GM18499 (cell line): ENCODE data around the gene IL17RC.
"Not testable (repeated sequence)": the region's sequence is repeated elsewhere in the genome, so short reads cannot be mapped to it uniquely, and the experiment has no call there.

Experiments
- ATAC-seq: cut with Tn5 transposase; IDR thresholded peaks from one replicate; pipeline ENCODE4 v1.9.1; 2021; ENCODE audit warnings: moderate number of reproducible peaks; ENCODE audit not compliant: insufficient read depth, unreplicated experiment

Gene IL17RC, protein sequence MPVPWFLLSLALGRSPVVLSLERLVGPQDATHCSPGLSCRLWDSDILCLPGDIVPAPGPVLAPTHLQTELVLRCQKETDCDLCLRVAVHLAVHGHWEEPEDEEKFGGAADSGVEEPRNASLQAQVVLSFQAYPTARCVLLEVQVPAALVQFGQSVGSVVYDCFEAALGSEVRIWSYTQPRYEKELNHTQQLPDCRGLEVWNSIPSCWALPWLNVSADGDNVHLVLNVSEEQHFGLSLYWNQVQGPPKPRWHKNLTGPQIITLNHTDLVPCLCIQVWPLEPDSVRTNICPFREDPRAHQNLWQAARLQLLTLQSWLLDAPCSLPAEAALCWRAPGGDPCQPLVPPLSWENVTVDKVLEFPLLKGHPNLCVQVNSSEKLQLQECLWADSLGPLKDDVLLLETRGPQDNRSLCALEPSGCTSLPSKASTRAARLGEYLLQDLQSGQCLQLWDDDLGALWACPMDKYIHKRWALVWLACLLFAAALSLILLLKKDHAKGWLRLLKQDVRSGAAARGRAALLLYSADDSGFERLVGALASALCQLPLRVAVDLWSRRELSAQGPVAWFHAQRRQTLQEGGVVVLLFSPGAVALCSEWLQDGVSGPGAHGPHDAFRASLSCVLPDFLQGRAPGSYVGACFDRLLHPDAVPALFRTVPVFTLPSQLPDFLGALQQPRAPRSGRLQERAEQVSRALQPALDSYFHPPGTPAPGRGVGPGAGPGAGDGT

GRCh38 chr3:9916734-9917680 lies at the start of gene IL17RC:
TSS of gene IL17RC (plus strand) at chr3:9917098. CDS start at chr3:9917316, 218 bp downstream.
- ATAC-seq, result no peak

DNA sequence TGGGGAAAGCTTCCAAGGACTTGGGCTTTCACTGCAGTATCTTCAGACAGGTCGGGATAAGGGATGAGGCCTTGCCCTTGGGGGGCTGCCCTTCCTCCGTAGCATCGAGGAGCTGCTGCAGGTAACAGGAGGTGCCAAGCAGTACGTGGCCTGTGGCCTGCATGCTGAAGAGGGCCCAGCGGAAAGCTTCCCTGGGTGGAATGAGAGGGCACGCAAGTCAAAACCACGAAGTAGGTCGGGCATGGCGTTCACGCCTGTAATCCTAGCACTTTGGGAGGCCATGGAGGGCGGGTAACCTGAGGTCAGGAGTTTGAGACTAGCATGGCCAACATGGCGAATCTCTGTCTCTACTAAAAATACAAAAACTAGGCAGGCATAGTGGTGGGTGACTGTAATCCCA lies 49.8 kb upstream of the IL17RC start:
- no peak for ATAC-seq

DNA sequence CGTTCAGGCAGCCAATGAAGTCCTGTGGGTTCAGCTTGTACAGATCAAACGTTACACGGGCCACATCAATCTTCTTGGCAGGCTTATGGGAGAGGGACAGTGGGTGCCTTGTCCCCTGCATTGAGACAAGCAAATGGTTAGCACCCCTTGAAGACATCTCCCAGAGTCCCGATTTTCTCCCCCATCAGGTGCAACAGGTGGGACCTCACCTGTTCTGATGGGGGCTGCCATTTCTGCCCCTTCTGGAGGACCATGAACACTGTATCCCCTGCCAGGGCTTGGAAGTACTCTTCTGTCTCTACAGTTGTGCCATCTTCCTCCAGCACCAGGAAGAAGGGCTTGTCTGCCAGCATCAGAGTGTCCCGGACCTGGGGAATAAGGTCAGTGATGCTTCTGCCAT lies 46.9 kb upstream of the IL17RC start:
- ATAC-seq, result no peak

DNA sequence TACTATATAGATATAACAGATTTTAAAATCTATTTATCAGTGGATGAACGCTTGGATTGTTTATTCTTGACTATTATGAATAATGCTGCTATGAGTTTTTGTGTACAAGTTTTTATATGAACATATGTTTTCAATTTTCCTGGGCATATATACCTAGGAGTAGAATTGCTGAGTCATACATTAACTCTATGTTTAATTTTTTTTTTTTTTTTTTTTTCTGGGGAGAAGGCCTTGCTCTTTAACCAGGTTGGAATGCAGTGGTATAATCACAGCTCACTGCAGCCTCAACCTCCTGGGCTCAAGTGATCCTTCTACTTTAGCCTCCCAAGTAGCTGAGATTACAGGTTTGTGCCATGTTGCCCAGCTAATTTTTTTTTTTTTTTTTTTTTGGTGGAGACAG lies 45.9 kb upstream of the IL17RC start:
- ATAC-seq, result no peak

DNA sequence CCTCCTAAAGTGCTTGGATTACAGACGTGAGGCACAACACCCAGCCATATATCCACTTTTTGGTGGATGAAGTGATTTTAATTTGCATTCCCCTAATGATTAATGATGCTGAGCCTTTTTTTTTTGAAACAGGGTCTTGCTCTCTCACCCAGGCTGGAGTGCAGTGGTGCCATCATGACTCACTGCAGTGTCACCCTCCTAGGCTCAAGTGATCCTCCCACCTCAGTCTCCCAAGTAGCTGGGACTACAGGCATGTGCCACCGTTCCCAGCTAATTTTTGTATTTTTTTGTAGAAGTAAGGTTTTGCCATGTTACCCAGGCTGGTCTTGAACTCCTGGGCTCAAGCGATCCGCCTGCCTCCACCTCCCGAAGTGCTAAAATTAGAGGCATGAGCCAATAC lies 44.8 kb upstream of the IL17RC start:
- ATAC-seq, result not testable (repeated sequence)

- no peak for ATAC-seq
Observed at GRCh38 chr3:9875448-9875847, 41.5 kb upstream of the IL17RC start.

- ATAC-seq, result not testable (repeated sequence)
Observed at GRCh38 chr3:9876255-9876654, 40.6 kb upstream of the IL17RC start.

GRCh38 chr3:9876991-9877390 lies 39.9 kb upstream of the IL17RC start:
- ATAC-seq, result no peak

- no peak for ATAC-seq
Observed at GRCh38 chr3:9878700-9879099, 38.2 kb upstream of the IL17RC start.

DNA sequence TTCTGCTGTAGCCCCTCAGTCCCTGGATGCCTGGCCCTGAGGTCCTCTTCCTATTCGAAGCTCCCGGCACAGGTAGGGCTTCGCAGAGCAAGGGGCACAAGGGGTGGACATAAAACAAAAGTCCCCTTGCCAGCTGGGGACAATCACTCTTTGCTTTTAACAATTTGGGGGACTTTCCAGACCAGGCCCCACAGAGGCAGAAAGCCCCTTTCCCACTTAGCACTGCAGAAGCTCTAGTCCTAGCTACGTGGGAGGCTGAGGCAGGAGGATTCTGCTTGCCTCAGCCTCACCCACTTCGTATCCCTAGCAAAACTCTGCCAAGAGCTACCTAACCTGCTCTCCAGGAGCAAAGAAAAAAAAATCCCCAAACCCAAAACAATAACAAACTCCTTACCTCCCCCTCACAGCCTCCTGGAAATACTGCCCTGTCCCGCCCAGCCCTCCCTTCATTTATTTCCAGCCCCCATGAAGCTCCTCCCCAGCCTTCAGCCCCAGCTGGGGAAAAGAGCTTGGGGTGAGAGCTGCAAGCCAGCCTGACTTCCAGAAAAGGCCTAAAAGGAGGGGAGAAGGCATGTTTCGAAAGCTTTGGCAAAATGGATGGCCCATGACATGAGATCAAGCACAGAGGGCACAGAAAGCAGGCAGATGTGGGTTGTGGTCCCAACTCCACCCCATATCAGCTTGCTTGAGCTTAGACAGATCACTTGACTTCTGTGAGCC lies 36.9 kb upstream of the IL17RC start, which contains the start of gene CIDEC:
Gene CIDEC, minus strand, starts transcription at position 424 of the 720 bp plus-strand sequence. CDS start 1,767 bp downstream, outside the sequence.
- ATAC-seq, result no peak

- no peak for ATAC-seq
Observed at GRCh38 chr3:9881441-9881840, 35.5 kb upstream of the IL17RC start.

DNA sequence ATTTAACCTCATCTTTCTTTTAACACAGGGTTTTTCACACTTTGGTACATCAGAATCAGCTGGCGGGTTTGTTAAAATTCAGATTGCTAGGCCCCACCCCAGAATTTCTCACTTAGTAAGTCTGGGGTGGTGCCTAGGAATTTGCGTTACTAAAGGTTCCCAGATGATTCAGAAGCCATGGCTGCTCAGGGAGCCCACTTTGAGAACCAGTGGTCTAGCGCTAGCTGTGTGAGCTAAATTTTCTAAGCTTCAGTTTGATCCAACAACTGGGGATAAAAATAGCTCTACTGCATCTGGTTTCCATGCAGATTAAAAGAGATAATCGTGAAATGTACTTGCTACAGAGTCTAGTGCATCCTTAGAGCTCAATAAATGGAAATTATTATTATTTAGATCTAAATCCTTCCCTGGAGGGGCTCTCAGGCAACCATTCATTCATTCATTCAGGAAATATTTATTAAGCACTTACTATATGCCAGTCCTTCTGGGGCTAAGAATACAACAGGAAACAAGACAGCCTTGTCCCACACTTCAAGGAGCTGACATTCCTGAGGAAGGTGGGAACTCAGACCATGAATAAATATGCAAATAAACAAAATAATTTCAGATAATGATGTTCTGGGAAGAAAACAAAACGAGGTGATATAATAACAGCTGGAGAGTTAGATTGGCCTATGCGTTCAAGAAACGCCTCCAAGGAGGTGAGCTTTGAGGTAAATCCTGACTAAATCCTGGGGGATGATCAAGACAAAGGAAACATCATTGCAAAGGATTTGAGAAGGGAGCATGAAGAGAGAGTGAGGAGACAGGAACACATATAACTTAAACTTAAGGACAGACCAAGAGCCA lies 33.0 kb upstream of the IL17RC start:
- no peak for ATAC-seq

DNA sequence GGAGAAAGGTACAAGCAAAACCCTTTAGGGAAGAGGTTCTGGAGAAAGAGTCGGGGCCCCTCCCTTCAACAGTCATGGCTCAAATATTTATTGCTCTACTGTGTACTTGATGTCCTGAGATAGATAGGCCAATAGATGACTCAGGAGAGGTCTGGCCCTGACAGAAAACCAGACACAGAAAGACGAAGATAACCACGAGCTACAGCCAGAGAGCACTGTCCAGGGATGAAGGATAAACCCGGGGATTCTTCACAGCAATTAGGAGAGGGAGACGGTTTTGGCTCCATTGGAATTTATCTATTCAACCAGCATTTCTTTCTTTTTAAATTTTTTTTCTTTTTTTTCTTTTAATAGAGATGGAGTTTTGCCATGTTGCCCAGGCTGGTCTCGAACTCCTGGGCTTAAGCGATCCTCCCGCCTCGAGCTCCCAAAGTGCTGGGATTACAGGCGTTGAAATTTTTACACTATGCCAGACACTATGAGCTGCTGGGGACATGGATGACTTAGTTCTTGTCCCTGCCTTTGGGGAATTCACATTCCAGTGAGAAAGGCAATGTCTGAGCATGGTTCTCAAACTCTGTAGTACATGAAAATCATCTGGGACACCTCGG lies 32.2 kb upstream of the IL17RC start:
- no peak for ATAC-seq

GRCh38 chr3:9886328-9886727 lies 30.6 kb upstream of the IL17RC start:
- ATAC-seq, result no peak

DNA sequence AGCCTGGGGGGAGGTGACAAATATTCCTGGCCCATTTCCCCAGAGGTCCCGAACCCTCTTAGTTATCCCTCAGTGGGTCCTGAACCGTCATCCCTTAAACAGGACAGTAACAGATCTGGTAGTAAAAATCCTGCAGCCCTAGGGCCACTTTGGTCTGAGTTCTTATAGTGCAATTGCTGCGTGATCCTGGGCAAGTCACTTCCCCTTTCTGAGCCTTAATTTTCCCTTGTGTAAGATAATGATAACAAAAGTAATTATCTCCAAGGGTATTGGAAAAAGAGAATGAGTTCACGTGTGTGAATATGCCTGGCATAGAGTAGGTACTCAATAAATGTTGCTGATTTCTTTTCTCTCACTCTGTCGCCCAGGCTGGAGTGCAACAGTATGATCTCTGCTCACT lies 29.4 kb upstream of the IL17RC start:
- ATAC-seq, result no peak

- ATAC-seq, result no peak
Observed at GRCh38 chr3:9888540-9888939, 28.4 kb upstream of the IL17RC start.

- no peak for ATAC-seq
Observed at GRCh38 chr3:9889405-9889804, 27.5 kb upstream of the IL17RC start.

GRCh38 chr3:9890249-9891071 lies 26.4 kb upstream of the IL17RC start, which contains the start of gene JAGN1:
TSS of gene JAGN1 (plus strand) at chr3:9890610. CDS start at chr3:9890723, 113 bp downstream.
- no peak for ATAC-seq
